Caco-2 (cell line): ENCODE measurements around the gene FAM177A1. TPM values are rescaled to one million over a fixed set of nuclear protein-coding genes. Genes with fewer than 3 reads are reported as not detected.
"Not testable (repeated sequence)": the region's sequence is repeated elsewhere in the genome, so short reads cannot be mapped to it uniquely, and the experiment has no call there.

Experiments
- BruUV-seq: library from RNA; stranded (reverse); fragments of 400-500 nt; replicated peaks from 2 replicates; lab custom pipeline; 2021; lab: Mats Ljungman, UMichigan
- CTCF ChIA-PET: fragments of 300-600 bp; sonication (Branson Sonifier 250); formaldehyde crosslinking; loops from one replicate; lab custom pipeline; 2022; ENCODE audit warnings: antibody characterized with exemption; lab: Charles Lee
- POLR2A ChIA-PET: fragments of 300-600 bp; sonication (Branson Sonifier 250); formaldehyde crosslinking; loops from one replicate; lab custom pipeline; 2022; ENCODE audit warnings: antibody characterized with exemption; lab: Charles Lee
- DNase-seq, 2 experiments: peaks; one replicate each; pipeline versions ENCODE4 v3.0.0 to v3.0.0-alpha.2; 2020 to 2022
- H3K27me3 ChIP-seq: replicated peaks from 2 replicates; pipeline ENCODE4 v1.6.0; 2011; ENCODE audit warnings: low read length; ENCODE audit not compliant: control insufficient read depth, insufficient read depth
- H3K36me3 ChIP-seq: 2 replicates; pipeline ENCODE4 v1.5.1; 2011; ENCODE audit warnings: low read length; ENCODE audit not compliant: control insufficient read depth, insufficient read depth
- H3K4me1 ChIP-seq: fragments of 250-450 bp; sonication (Bioruptor Pico); 2 replicates; pipeline ENCODE4 v1.5.1; 2020; ENCODE audit warnings: mild to moderate bottlenecking
- H3K4me3 ChIP-seq: 2 replicates; pipeline ENCODE4 v1.5.1; 2011; ENCODE audit warnings: low read depth, mild to moderate bottlenecking, control low read depth, low read length
- H3K9me3 ChIP-seq: fragments of 250-450 bp; sonication (Bioruptor Pico); 2 replicates; pipeline ENCODE4 v1.5.1; 2020; ENCODE audit warnings: mild to moderate bottlenecking, moderate library complexity
- H3K27ac Mint-ChIP-seq: one replicate; pipeline ENCODE4 v1.8.0; 2022; ENCODE audit warnings: mixed read lengths; ENCODE audit not compliant: unreplicated experiment
- H3K27me3 Mint-ChIP-seq: one replicate; pipeline ENCODE4 v1.8.0; 2022; ENCODE audit warnings: mixed read lengths; ENCODE audit not compliant: insufficient read depth, unreplicated experiment
- H3K36me3 Mint-ChIP-seq: one replicate; pipeline ENCODE4 v1.8.0; 2022; ENCODE audit warnings: mild to moderate bottlenecking, mixed read lengths; ENCODE audit not compliant: insufficient read depth, unreplicated experiment
- H3K4me1 Mint-ChIP-seq: one replicate; pipeline ENCODE4 v1.8.0; 2022; ENCODE audit warnings: low read depth, mixed read lengths; ENCODE audit not compliant: unreplicated experiment
- H3K4me3 Mint-ChIP-seq: one replicate; pipeline ENCODE4 v1.8.0; 2022; ENCODE audit warnings: mild to moderate bottlenecking, moderate library complexity, mixed read lengths; ENCODE audit not compliant: unreplicated experiment
- H3K9me3 Mint-ChIP-seq: one replicate; pipeline ENCODE4 v1.8.0; 2022; ENCODE audit warnings: mixed read lengths; ENCODE audit not compliant: unreplicated experiment
- CTCF ChIP-seq, 2 experiments: fragments of 200-600 bp in 1 of 2; IDR thresholded peaks; 1 replicate in 1 of 2; 2 replicates in 1 of 2; pipeline versions ENCODE4 v1.5.1 to v1.8.0; 2011 to 2022; ENCODE audit warnings: antibody characterized with exemption in 1 of 2, control low read depth in 1 of 2, inconsistent platforms in 1 of 2, low read depth in 1 of 2, low read length in 1 of 2, mild to moderate bottlenecking in 1 of 2, moderate library complexity in 1 of 2; ENCODE audit not compliant: insufficient read depth in 1 of 2, severe bottlenecking in 1 of 2, unreplicated experiment in 1 of 2
- intact Hi-C: fragments of 100-400 bp; cut with micrococcal nuclease; formaldehyde crosslinking; loops from one replicate; pipeline ENCODE4 v1.10.0; 2022; ENCODE audit not compliant: unreplicated experiment
- total RNA-seq: library from RNA; stranded (reverse); gene quantifications from 2 replicates; pipeline ENCODE4 v1.2.3, GENCODE V29; 2022

FAM177A1 gene
- total RNA-seq, 1 experiment from 2014 or later = 73.6 TPM

- H3K4me3 ChIP-seq = no peak overlapping the region
- BruUV-seq = no TSS peak
- Mint-ChIP-seq H3K4me1 (peaks cover 10% of the 10 kb centered on the region), H3K27me3 (no peaks in the 10 kb centered on the region), H3K27ac (no peak overlapping the region), H3K9me3 (no peaks in the 10 kb centered on the region), H3K4me3 (no peak overlapping the region), H3K36me3 (peaks cover 54% of the 10 kb centered on the region)
- ChIA-PET CTCF (no interaction called here), POLR2A (no interaction called here)
- H3K9me3 ChIP-seq = no peaks in the 10 kb centered on the region
- intact Hi-C loops = no loop called here
- DNase-seq = no peak
- no peaks in the 10 kb centered on the region for H3K36me3 ChIP-seq
- H3K27me3 ChIP-seq = no peaks in the 10 kb centered on the region
- TF ChIP-seq CTCF (IDR thresholded peaks at IDR 0.05; ENCODE audit: insufficient read depth in 1 of 2, low read depth in 1 of 2, low read length in 1 of 2, severe bottlenecking in 1 of 2, unreplicated experiment in 1 of 2) = no peak
- H3K4me1 ChIP-seq = peaks cover 20% of the 10 kb centered on the region
These were observed 39.4 kb downstream of the FAM177A1 start for GRCh38 chr14:35085441-35085840.

- Mint-ChIP-seq H3K4me3 (no peak overlapping the region), H3K27ac (peak overlapping the region; percentile 71), H3K36me3 (peaks cover 53% of the 10 kb centered on the region), H3K27me3 (no peaks in the 10 kb centered on the region), H3K9me3 (no peaks in the 10 kb centered on the region), H3K4me1 (peaks cover 10% of the 10 kb centered on the region)
- DNase-seq = no peak
- ChIA-PET POLR2A (no interaction called here), CTCF (no interaction called here)
- H3K27me3 ChIP-seq = no peaks in the 10 kb centered on the region
- TF ChIP-seq CTCF (IDR thresholded peaks at IDR 0.05; ENCODE audit: insufficient read depth in 1 of 2, low read depth in 1 of 2, low read length in 1 of 2, severe bottlenecking in 1 of 2, unreplicated experiment in 1 of 2) = no peak
- H3K36me3 ChIP-seq = no peaks in the 10 kb centered on the region
- no TSS peak for BruUV-seq
- peaks cover 16% of the 10 kb centered on the region for H3K4me1 ChIP-seq
- intact Hi-C loops = no loop called here
- no peaks in the 10 kb centered on the region for H3K9me3 ChIP-seq
- H3K4me3 ChIP-seq = no peak overlapping the region
These were observed 42.4 kb downstream of the FAM177A1 start for GRCh38 chr14:35088514-35088913.

GRCh38 chr14:35094645-35095044, 48.6 kb downstream of the FAM177A1 start:
- H3K4me3 ChIP-seq, H3K4me1 Mint-ChIP-seq, H3K27ac Mint-ChIP-seq, DNase-seq, H3K4me3 Mint-ChIP-seq, CTCF ChIA-PET, H3K36me3 ChIP-seq, POLR2A ChIA-PET, intact Hi-C loops, H3K4me1 ChIP-seq, H3K27me3 Mint-ChIP-seq, H3K27me3 ChIP-seq, H3K9me3 Mint-ChIP-seq, H3K9me3 ChIP-seq, BruUV-seq: not testable (repeated sequence)
- peaks cover 30% of the 10 kb centered on the region for H3K36me3 Mint-ChIP-seq

GRCh38 chr14:35107866-35108265, 61.8 kb downstream of the FAM177A1 start:
- intact Hi-C loops = no loop called here
- no TSS peak for BruUV-seq
- peaks cover 10% of the 10 kb centered on the region for H3K4me1 ChIP-seq
- Mint-ChIP-seq H3K27me3 (no peaks in the 10 kb centered on the region), H3K4me3 (no peak overlapping the region), H3K36me3 (peaks cover 41% of the 10 kb centered on the region), H3K9me3 (no peaks in the 10 kb centered on the region), H3K27ac (no peak overlapping the region), H3K4me1 (peaks cover 3% of the 10 kb centered on the region)
- H3K36me3 ChIP-seq = no peaks in the 10 kb centered on the region; the same call in 1 of the 2 replicates
- POLR2A ChIA-PET = no interaction called here
- H3K27me3 ChIP-seq = no peaks in the 10 kb centered on the region
- CTCF ChIA-PET = no interaction called here
- no peak overlapping the region for H3K4me3 ChIP-seq
- DNase-seq = no peak
- H3K9me3 ChIP-seq = no peaks in the 10 kb centered on the region
- TF ChIP-seq CTCF (IDR thresholded peaks at IDR 0.05; ENCODE audit: insufficient read depth in 1 of 2, low read depth in 1 of 2, low read length in 1 of 2, severe bottlenecking in 1 of 2, unreplicated experiment in 1 of 2) = no peak
